PC-3 (cell line): ENCODE results near the gene CLDN18.

Experiments
- EZH2 ChIP-seq: fragments of 300-600 bp; sonication (generic); IDR thresholded peaks from one replicate; pipeline ENCODE4 v1.6.1; 2017; ENCODE audit warnings: antibody characterized with exemption, mild to moderate bottlenecking, low read length; ENCODE audit not compliant: unreplicated experiment
- EZH2phosphoT487 ChIP-seq: fragments of 300-600 bp; sonication (generic); IDR thresholded peaks from 2 replicates; pipeline ENCODE4 v1.6.1; 2018; ENCODE audit warnings: mild to moderate bottlenecking, antibody characterized with exemption, low read length, borderline replicate concordance
- TF ChIP-seq, protein P1 (sequence below): fragments of 300-600 bp; sonication (generic); conservative IDR thresholded peaks from 2 replicates; pipeline ENCODE4 v1.5.1; 2017; ENCODE audit warnings: antibody characterized with exemption, low read depth, mild to moderate bottlenecking, low read length

DNA sequence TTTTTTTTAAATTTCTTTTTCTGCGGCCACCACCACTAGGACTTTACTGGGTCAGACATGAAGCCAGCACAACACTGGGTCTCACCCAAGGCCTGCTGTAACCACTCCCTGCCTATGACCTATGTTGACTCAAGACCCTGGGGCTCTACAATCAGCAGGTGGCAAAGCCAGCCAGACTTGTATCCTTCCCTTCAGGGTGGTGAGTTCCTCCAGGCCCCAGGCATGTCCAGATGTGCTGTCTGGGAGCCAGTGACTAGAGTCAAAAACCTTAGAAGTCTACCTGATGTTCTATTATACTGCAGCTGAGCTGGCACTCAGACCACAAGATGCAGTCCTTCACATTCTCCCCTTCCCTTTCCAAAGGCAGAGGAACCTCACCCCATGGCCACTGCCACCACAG lies 31.6 kb upstream of the CLDN18 start:
- TF ChIP-seq, protein P1, sequence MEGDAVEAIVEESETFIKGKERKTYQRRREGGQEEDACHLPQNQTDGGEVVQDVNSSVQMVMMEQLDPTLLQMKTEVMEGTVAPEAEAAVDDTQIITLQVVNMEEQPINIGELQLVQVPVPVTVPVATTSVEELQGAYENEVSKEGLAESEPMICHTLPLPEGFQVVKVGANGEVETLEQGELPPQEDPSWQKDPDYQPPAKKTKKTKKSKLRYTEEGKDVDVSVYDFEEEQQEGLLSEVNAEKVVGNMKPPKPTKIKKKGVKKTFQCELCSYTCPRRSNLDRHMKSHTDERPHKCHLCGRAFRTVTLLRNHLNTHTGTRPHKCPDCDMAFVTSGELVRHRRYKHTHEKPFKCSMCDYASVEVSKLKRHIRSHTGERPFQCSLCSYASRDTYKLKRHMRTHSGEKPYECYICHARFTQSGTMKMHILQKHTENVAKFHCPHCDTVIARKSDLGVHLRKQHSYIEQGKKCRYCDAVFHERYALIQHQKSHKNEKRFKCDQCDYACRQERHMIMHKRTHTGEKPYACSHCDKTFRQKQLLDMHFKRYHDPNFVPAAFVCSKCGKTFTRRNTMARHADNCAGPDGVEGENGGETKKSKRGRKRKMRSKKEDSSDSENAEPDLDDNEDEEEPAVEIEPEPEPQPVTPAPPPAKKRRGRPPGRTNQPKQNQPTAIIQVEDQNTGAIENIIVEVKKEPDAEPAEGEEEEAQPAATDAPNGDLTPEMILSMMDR: no peak
- no peak for TF ChIP-seq EZH2
- no peak for TF ChIP-seq EZH2phosphoT487
